Amygdala (tissue), 56 donors: ENCODE measurements around the gene SERAC1.
A peak's percentile ranks its signal among the peaks of the same experiment; 100 is the strongest.
"Not testable (repeated sequence)": the region's sequence is repeated elsewhere in the genome, so short reads cannot be mapped to it uniquely, and the experiment has no call there.

Experiments
- DNase-seq, 56 donors: peaks; one replicate each; lab custom pipeline; 2025; lab: John Stamatoyannopoulos, UW

SERAC1 gene

GRCh38 chr6:158168040-158168289 is at the start of gene SERAC1:
TSS of gene SERAC1 (minus strand) at chr6:158168262. CDS start at chr6:158158363, 9,899 bp downstream.
- peak in 11 of 56 donors; percentile 57 to 86 (median 81) for DNase-seq

- DNase-seq: peak in 42 of 56 donors; percentile 3 to 76 (median 28)
Observed at GRCh38 chr6:158213925-158214674, 46.0 kb upstream of the SERAC1 start.

DNA sequence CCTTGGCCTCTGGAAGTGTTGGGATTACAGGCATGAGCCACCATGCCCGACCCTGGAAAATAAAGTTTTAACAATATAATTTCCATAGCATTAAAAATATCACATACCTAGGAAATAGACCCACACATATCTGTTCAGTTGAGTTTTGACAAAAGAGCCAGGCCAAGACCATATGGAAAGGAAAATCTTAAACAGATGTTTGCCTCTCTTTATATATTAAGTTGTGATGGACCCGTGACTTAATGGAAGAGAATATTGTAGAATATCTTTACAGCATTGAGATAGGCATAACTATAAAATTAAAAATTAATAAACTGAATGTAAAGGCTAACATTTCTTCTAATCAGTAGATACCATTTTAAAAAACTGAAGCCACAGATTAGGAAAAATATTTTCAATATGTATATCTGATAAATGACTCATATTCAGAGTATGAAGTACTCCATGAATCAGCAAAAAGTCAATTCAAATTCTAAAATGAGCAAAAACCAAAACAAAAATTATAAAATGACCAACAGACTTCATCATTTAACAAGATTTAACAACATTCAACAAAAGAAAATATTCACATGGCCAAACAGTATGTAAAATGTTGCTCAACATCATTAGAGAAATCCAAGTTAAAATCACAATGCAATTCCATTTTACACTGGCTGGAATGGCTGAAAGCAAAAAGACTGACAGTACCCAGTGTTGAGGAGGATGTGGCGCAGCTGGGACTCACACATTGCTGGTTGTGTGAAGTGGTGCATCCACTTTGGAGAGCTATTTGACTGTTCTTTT is 43.4 kb upstream of the SERAC1 start:
- no peak for DNase-seq

DNA sequence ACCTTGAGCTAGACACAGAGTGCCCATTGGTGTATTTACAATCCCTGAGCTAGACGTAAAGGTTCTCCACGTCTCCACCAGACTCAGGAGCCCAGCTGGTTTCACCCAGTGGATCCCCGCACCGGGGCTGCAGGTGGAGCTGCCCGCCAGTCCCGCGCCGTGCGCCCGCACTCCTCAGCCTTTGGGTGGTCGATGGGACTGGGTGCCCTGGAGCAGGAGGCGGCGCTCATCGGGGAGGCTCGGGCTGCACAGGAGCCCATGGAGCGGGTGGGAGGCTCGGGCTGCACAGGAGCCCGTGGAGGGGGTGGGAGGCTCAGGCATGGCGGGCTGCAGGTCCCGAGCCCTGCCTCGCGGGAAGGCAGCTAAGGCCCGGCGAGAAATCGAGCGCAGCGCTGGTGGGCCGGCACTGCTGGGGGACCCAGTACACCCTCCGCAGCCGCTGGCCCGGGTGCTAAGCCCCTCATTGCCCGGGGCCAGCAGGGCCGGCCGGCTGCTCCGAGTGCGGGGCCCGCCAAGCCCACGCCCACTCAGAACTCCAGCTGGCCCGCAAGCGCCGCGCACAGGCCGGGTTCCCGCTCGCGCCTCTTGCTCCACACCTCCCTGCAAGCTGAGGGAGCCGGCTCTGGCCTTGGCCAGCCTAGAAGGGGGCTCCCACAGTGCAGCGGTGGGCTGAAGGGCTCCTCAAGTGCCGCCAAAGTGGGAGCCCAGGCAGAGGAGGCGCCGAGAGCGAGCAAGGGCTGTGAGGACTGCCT is 41.7 kb upstream of the SERAC1 start:
- not testable (repeated sequence) for DNase-seq

- not testable (repeated sequence) for DNase-seq
Observed at GRCh38 chr6:158208226-158209030, 40.4 kb upstream of the SERAC1 start.

- DNase-seq: no peak
Observed at GRCh38 chr6:158207422-158207788, 39.3 kb upstream of the SERAC1 start.

- DNase-seq: no peak
Observed at GRCh38 chr6:158206740-158207421, 38.8 kb upstream of the SERAC1 start.

GRCh38 chr6:158205169-158205944 is 37.3 kb upstream of the SERAC1 start:
- no peak for DNase-seq

DNA sequence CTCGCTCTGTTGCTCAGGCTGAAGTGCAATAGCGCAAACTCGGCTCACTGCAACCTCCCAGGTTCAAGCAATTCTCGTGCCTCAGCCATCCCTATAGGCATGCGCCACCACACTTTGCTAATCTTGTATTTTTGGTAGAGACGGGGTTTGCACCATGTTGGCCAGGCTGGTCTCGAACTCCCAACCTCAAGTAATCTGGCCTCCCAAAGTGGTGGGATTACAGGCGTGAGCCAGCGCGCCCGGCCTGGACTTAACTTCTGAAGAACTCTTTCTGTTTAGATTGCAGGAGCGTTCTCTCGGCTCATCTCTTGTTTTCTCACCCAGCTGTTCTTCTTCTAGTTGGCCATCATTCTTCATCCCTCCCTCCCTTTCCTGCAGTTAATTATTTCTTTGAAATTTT is 30.4 kb upstream of the SERAC1 start:
- no peak for DNase-seq

- no peak for DNase-seq
Observed at GRCh38 chr6:158194487-158195280, 26.6 kb upstream of the SERAC1 start.

- DNase-seq: no peak
Observed at GRCh38 chr6:158191761-158192160, 23.7 kb upstream of the SERAC1 start.

DNA sequence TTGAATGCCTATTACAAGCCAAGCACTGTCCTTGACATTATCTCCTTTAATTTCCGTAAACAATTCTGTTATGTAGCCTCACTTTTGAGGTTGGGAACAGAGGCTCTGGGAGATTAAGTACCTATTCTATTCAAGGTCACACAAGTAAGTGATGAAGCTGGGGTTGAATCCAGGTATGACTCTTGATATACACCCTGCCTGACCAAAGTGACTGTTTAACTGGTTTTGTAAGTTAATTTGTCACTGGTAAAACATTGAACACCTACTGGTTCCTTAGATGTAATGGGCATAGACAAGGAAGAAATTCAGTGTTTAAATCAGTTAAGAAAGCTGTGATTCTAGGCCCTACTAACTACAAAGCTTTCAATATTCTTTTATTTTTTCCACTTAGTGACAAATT is 23.0 kb upstream of the SERAC1 start:
- no peak for DNase-seq

DNA sequence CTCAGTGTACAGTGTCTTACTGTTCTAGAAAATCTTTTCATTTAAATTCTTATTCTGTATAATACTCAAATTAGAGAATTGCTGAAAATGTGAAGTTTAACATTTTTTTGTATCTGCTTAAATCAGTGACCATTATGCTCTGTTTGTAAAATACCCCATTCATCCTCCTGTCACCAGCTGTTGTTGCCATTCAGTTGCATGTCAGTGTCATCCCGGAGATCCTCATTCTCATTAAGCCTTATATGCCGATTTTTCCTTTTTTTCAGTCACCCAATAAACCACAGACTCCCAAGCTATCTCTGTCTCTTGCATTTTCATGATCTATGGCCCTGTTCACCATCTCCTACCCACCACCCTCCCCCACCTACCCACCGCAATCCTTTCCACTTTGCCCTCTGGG is 20.5 kb upstream of the SERAC1 start:
- no peak for DNase-seq

- no peak for DNase-seq
Observed at GRCh38 chr6:158185729-158186456, 17.8 kb upstream of the SERAC1 start.

- DNase-seq: no peak
Observed at GRCh38 chr6:158184608-158185007, 16.5 kb upstream of the SERAC1 start.

DNA sequence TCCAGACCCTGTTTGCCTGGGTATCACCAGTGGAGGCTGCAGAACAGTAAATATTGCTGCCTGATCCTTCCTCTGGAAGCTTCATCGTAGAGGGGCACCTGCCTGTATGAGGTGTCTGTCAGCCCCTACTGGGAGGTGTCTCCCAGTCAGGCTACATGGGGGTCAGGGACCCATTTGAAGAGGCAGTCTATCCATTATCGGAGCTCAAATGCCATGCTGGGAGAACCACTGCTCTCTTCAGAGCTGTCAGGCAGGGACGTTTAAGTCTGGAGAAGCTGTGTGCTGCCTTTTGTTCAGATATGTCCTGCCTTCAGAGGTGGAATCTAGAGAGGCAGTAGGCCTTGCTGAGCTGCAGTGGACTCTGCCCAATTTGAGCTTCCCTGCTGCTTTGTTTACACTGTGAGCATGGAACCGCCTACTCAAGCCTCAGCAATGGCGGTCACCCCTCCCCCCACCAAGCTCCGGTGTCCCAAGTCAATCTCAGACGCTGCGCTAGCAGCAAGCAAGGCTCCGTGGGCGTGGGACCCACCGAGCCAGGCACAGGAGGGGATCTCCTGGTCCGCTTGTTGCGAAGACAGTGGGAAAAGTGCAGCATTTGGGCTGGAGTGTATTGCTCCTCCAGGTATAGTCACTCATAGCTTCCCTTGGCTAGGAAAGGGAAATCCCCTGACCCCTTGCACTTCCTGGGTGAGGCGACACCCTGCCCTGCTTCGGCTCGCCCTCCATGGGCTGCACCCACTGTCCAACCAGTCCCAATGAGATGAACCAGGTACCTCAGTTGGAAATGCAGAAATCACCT is 15.3 kb upstream of the SERAC1 start:
- DNase-seq: not testable (repeated sequence)

- DNase-seq: not testable (repeated sequence)
Observed at GRCh38 chr6:158177712-158178111, 9.7 kb upstream of the SERAC1 start.
